ENCODE measurements around the gene PLAAT2. TPM values are rescaled to one million over a fixed set of nuclear protein-coding genes. Genes with fewer than 3 reads are reported as not detected.
A peak's percentile ranks its signal among the peaks of the same experiment; 100 is the strongest.
"Not testable (repeated sequence)": the region's sequence is repeated elsewhere in the genome, so short reads cannot be mapped to it uniquely, and the experiment has no call there.

The PLAAT2 gene
- total RNA-seq, 1 experiment from 2014 or later: 0.52 TPM

DNA sequence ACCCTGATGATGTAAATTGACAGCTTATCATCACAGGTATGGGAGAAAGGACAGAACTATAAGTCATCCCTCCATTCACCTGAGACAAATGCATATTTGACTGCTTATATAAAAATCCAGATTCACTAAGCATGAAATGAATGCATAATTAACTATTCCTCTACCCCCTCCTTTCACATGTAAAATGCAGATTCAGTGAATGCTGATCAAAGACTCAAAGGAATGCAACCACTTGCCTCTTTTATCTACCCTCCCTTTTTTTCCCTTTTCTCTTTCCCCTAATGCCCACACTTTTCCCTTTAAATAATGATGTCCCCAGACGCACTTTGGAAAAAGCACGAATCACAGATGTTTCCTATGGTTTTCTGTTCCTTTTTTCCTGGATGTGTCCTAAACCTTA, 31.1 kb downstream of the PLAAT2 start:
- Histone ChIP-seq H3K56ac (ENCODE audit: insufficient read length, low read depth, low read length) (no peak overlapping the region), H2AK5ac (ENCODE audit: insufficient read length, low read length) (no peak overlapping the region), H3K4me2 (ENCODE audit: insufficient read depth, insufficient read length, low read length) (no peak overlapping the region), H3K4ac (ENCODE audit: low read depth, low read length) (no peak overlapping the region), H2AFZ (ENCODE audit: low read length) (no peak overlapping the region), H2BK20ac (ENCODE audit: low read depth, low read length, poor library complexity, severe bottlenecking) (no peak overlapping the region), H3K9ac (ENCODE audit: extremely low read depth, insufficient read length, low read length) (no peak overlapping the region), H3K79me1 (ENCODE audit: insufficient read depth, low read depth, low read length, poor library complexity, severe bottlenecking) (no peaks in the 10 kb centered on the region), H2BK5ac (ENCODE audit: insufficient read length, low read length) (no peak overlapping the region), H3K18ac (ENCODE audit: insufficient read length, low read depth, low read length) (peak overlapping the region; percentile 27), H3K27ac (ENCODE audit: insufficient read length, low read depth, low read length) (peak overlapping the region; percentile 94), H4K91ac (ENCODE audit: insufficient read length, low read depth, low read length) (no peak overlapping the region), H3K79me2 (ENCODE audit: insufficient read depth, low read length) (no peaks in the 10 kb centered on the region), H3K27me3 (ENCODE audit: insufficient read depth, low read length) (no peaks in the 10 kb centered on the region), H2BK15ac (ENCODE audit: low read depth, low read length) (no peak overlapping the region), H2BK12ac (ENCODE audit: insufficient read length, low read depth, low read length) (no peak overlapping the region), H3K23ac (ENCODE audit: insufficient read length, low read depth, low read length) (no peak overlapping the region), H4K5ac (ENCODE audit: insufficient read length, low read depth, low read length) (no peak overlapping the region), H4K20me1 (ENCODE audit: control insufficient read depth, insufficient read depth, insufficient read length) (no peaks in the 10 kb centered on the region), H3K4me1 (ENCODE audit: insufficient read depth, low read length) (peaks cover 15% of the 10 kb centered on the region; the same call in 1 of the 2 replicates), H2BK120ac (ENCODE audit: low read depth, low read length, poor library complexity, severe bottlenecking) (no peak overlapping the region), H3K14ac (ENCODE audit: insufficient read depth, low read length) (no peak overlapping the region), H3K23me2 (ENCODE audit: insufficient read length, low read depth, low read length, poor library complexity, severe bottlenecking) (no peaks in the 10 kb centered on the region), H3T11ph (ENCODE audit: low read length) (no peak overlapping the region), H3K9me3 (ENCODE audit: control insufficient read depth, low read depth, low read length) (no peaks in the 10 kb centered on the region), H4K8ac (replicated peaks; ENCODE audit: insufficient read length, low read depth, low read length) (no peak overlapping the region)
- no peaks in the 10 kb centered on the region for H3K27me3 Mint-ChIP-seq (ENCODE audit: low read depth)
- DNase-seq: no peak
- H3K4me3 Mint-ChIP-seq: peak overlapping the region; percentile 16 to 21; a peak in 2 of 5 replicates
- H3K4me1 Mint-ChIP-seq: peaks cover 67 to 69% of the 10 kb centered on the region in 2 experiments
- no peak for TF ChIP-seq CTCF (conservative IDR thresholded peaks at IDR 0.05)
- H3K36me3 Mint-ChIP-seq (ENCODE audit: insufficient read depth in 1 of 3, low read depth in 3 of 3): peaks cover 0 to 6% (median 4%) of the 10 kb centered on the region in 3 experiments; a peak in 4 of 7 replicates
- peak overlapping the region; percentile 46 to 99 (median 82); a peak in 6 of 7 replicates for H3K27ac Mint-ChIP-seq
- WGBS (ENCODE audit: extremely low coverage, insufficient read length, low lambda C conversion rate): no CpG with 5 or more reads among the region's 2 CpGs
- peaks cover 10 to 11% of the 10 kb centered on the region in 2 experiments for H3K9me3 Mint-ChIP-seq

GRCh38 chr11:63531074-63531792, 31.9 kb downstream of the PLAAT2 start:
- peak overlapping the region; percentile 24 to 56; a peak in 4 of 5 replicates for H3K4me3 Mint-ChIP-seq
- H3K4ac ChIP-seq (ENCODE audit: low read depth, low read length): not testable (repeated sequence)
- H3K9me3 Mint-ChIP-seq: peaks cover 13% of the 10 kb centered on the region in 2 experiments

More at GRCh38 chr11:63531074-63531792, 31.9 kb downstream of the PLAAT2 start:
- peaks cover 15% of the 10 kb centered on the region; the same call in 1 of the 2 replicates for H3K4me1 ChIP-seq (ENCODE audit: insufficient read depth, low read length)
- H3K56ac ChIP-seq (ENCODE audit: insufficient read length, low read depth, low read length); H4K91ac ChIP-seq (ENCODE audit: insufficient read length, low read depth, low read length); H2BK20ac ChIP-seq (ENCODE audit: low read depth, low read length, poor library complexity, severe bottlenecking); H4K5ac ChIP-seq (ENCODE audit: insufficient read length, low read depth, low read length); H3K9ac ChIP-seq (ENCODE audit: extremely low read depth, insufficient read length, low read length); H2AFZ ChIP-seq (ENCODE audit: low read length); H3K9me3 ChIP-seq (ENCODE audit: control insufficient read depth, low read depth, low read length); H3K27me3 ChIP-seq (ENCODE audit: insufficient read depth, low read length); H2BK5ac ChIP-seq (ENCODE audit: insufficient read length, low read length); H3K27me3 Mint-ChIP-seq (ENCODE audit: low read depth); H3K23me2 ChIP-seq (ENCODE audit: insufficient read length, low read depth, low read length, poor library complexity, severe bottlenecking); H3K23ac ChIP-seq (ENCODE audit: insufficient read length, low read depth, low read length); H2BK120ac ChIP-seq (ENCODE audit: low read depth, low read length, poor library complexity, severe bottlenecking); H2BK15ac ChIP-seq (ENCODE audit: low read depth, low read length); H3T11ph ChIP-seq (ENCODE audit: low read length); H4K8ac ChIP-seq (replicated peaks; ENCODE audit: insufficient read length, low read depth, low read length); H4K20me1 ChIP-seq (ENCODE audit: control insufficient read depth, insufficient read depth, insufficient read length); H3K4me2 ChIP-seq (ENCODE audit: insufficient read depth, insufficient read length, low read length); H3K36me3 Mint-ChIP-seq (ENCODE audit: insufficient read depth in 1 of 3, low read depth in 3 of 3); H3K79me1 ChIP-seq (ENCODE audit: insufficient read depth, low read depth, low read length, poor library complexity, severe bottlenecking); H3K79me2 ChIP-seq (ENCODE audit: insufficient read depth, low read length): not testable (repeated sequence)
- H2AK5ac ChIP-seq (ENCODE audit: insufficient read length, low read length): peak overlapping the region; percentile 79
- DNase-seq: peak; percentile 88
- Mint-ChIP-seq H3K4me1 (peaks cover 60 to 64% of the 10 kb centered on the region in 2 experiments), H3K27ac (peak overlapping the region; percentile 96 to 99 (median 96))
- H2BK12ac ChIP-seq (ENCODE audit: insufficient read length, low read depth, low read length): peak overlapping the region; percentile 83
- no CpG with 5 or more reads among the region's 6 CpGs for WGBS (ENCODE audit: extremely low coverage, insufficient read length, low lambda C conversion rate)
- peak overlapping the region; percentile 41; the same call in 1 of the 2 replicates for H3K14ac ChIP-seq (ENCODE audit: insufficient read depth, low read length)
- H3K18ac ChIP-seq (ENCODE audit: insufficient read length, low read depth, low read length): peak overlapping the region; percentile 90
- peak overlapping the region; percentile 94 for H3K27ac ChIP-seq (ENCODE audit: insufficient read length, low read depth, low read length)
